ENCODE measurements around the gene FKRP.
"Not testable (repeated sequence)": the region's sequence is repeated elsewhere in the genome, so short reads cannot be mapped to it uniquely, and the experiment has no call there.

FKRP gene

DNA sequence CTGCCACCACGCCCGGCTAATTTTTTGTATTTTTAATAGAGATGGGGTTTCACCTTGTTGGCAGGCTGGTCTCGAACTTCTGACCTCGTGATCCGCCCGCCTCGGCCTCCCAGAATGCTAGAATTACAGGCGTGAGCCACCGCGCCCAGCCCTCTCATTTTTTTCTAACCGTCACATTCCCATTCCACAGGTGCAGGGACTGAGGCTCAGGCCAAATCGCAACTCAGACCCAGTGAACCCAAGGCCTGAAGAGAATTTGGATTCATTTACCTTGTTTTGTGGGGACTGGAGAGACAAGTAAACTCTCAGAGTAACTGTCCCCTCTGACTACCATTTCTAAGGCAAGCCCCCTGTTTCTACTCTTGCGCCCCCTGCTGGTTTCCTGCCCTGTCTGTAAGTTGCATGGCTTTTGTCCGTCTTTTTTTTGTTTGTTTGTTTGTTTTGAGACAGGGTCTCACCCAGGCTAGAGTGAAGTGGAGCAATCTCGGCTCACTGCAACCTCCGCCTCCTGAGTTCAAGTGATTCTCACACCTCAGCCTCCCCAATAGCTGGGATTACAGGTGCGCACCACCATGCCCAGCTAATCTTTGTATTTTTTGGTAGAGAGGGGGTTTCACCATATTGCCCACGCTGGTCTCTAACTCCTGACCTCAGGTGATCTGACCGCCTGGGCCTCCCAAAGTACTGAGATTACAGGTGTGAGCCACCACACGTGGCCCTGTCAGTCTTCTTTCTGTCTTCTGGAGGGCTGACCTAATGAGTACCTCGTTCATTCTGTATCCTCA lies 2.7 kb downstream of the FKRP start:
- peaks cover 17% of the 10 kb centered on the region for H3K4me1 ChIP-seq (ENCODE audit: control insufficient read depth, insufficient read depth, low read length)
- no peaks in the 10 kb centered on the region for H3K27me3 ChIP-seq (replicated peaks; ENCODE audit: control insufficient read depth, insufficient read depth, low read length)
- peaks cover 11% of the 10 kb centered on the region for H3K36me3 ChIP-seq (ENCODE audit: control insufficient read depth, insufficient read depth, low read length, severe bottlenecking)
- H3K9me3 ChIP-seq (ENCODE audit: control insufficient read depth, low read length): no peaks in the 10 kb centered on the region
- DNase-seq (ENCODE audit: low read depth): peak; percentile 90
- H3K4me3 ChIP-seq (ENCODE audit: low read length): no peak overlapping the region
- H3K9ac ChIP-seq (ENCODE audit: low read length): no peak overlapping the region

DNA sequence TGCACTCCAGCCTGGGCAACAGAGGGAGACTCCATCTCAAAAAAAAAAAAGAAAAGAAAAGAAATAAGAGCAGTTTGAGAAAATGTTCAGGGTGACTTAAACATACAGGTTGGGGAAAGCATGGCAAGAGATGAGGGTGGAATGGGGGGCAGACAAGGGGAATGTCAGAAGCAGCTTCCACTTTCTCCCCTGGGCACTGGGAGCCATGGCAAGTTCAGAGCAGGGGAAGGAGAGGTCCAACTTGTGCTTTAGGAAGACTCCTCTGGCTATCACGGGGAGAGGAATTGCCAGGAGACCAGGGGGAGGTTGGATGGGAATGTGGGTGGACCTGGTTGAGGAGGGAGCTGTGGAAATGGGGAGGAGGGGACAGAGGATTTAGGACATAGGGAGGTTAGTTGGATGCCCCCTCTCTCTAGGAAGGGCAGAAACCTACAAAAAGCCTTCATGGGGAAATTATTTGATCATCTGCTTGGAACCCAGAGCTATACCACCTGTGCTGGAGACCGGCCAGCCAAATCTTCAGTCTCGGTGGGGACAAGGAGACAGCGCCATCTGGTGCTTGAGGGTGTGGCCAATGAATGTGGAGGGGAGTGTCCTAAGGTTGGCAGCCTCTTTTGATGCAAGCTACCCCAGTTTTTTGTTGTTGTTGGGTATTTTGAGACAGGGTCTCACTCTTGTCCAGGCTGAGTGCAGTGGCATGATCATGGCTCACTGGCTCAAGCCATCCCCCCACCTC lies 7.7 kb downstream of the FKRP start:
- no peaks in the 10 kb centered on the region for H3K9me3 ChIP-seq (ENCODE audit: control insufficient read depth, low read length)
- peak; percentile 51 for DNase-seq (ENCODE audit: low read depth)
- peaks cover 17% of the 10 kb centered on the region for H3K36me3 ChIP-seq (ENCODE audit: control insufficient read depth, insufficient read depth, low read length, severe bottlenecking)
- H3K4me3 ChIP-seq (ENCODE audit: low read length): no peak overlapping the region
- peaks cover 5% of the 10 kb centered on the region for H3K4me1 ChIP-seq (ENCODE audit: control insufficient read depth, insufficient read depth, low read length)
- no peaks in the 10 kb centered on the region for H3K27me3 ChIP-seq (replicated peaks; ENCODE audit: control insufficient read depth, insufficient read depth, low read length)
- no peak overlapping the region for H3K9ac ChIP-seq (ENCODE audit: low read length)

DNA sequence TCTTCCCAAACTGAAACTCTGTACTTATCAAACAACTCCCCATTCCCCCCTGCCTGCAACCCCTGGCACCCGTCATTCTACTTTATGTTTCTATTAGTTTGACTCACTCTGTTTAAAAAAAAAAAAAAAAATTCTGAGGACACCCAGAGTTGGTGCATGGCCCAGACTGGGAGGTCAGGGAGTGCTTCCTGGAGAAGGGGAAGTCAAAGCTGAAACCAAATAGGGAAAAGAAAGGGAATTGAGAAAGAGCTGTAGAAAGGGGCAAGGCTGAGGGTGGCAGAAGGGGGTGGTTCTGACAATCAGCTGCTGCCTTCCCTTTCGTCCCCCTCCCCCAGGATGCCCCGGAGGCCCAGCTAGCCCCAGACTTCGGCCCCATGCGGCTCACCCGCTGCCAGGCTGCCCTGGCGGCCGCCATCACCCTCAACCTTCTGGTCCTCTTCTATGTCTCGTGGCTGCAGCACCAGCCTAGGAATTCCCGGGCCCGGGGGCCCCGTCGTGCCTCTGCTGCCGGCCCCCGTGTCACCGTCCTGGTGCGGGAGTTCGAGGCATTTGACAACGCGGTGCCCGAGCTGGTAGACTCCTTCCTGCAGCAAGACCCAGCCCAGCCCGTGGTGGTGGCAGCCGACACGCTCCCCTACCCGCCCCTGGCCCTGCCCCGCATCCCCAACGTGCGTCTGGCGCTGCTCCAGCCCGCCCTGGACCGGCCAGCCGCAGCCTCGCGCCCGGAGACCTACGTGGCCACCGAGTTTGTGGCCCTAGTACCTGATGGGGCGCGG lies 9.4 kb downstream of the FKRP start:
- DNase-seq (ENCODE audit: low read depth): peak; percentile 56
- H3K9ac ChIP-seq (ENCODE audit: low read length): peak overlapping the region; percentile 72
- H3K27me3 ChIP-seq (replicated peaks; ENCODE audit: control insufficient read depth, insufficient read depth, low read length): no peaks in the 10 kb centered on the region
- peaks cover 12% of the 10 kb centered on the region for H3K36me3 ChIP-seq (ENCODE audit: control insufficient read depth, insufficient read depth, low read length, severe bottlenecking)
- H3K4me1 ChIP-seq (ENCODE audit: control insufficient read depth, insufficient read depth, low read length): peaks cover 17% of the 10 kb centered on the region
- H3K4me3 ChIP-seq (ENCODE audit: low read length): no peak overlapping the region
- H3K9me3 ChIP-seq (ENCODE audit: control insufficient read depth, low read length): no peaks in the 10 kb centered on the region

DNA sequence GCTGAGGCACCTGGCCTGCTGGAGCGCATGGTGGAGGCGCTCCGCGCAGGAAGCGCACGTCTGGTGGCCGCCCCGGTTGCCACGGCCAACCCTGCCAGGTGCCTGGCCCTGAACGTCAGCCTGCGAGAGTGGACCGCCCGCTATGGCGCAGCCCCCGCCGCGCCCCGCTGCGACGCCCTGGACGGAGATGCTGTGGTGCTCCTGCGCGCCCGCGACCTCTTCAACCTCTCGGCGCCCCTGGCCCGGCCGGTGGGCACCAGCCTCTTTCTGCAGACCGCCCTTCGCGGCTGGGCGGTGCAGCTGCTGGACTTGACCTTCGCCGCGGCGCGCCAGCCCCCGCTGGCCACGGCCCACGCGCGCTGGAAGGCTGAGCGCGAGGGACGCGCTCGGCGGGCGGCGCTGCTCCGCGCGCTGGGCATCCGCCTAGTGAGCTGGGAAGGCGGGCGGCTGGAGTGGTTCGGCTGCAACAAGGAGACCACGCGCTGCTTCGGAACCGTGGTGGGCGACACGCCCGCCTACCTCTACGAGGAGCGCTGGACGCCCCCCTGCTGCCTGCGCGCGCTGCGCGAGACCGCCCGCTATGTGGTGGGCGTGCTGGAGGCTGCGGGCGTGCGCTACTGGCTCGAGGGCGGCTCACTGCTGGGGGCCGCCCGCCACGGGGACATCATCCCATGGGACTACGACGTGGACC lies 10.1 kb downstream of the FKRP start:
- Histone ChIP-seq H3K36me3 (ENCODE audit: control insufficient read depth, insufficient read depth, low read length, severe bottlenecking) (peaks cover 12% of the 10 kb centered on the region), H3K4me3 (ENCODE audit: low read length) (no peak overlapping the region), H3K27me3 (replicated peaks; ENCODE audit: control insufficient read depth, insufficient read depth, low read length) (no peaks in the 10 kb centered on the region), H3K9me3 (ENCODE audit: control insufficient read depth, low read length) (no peaks in the 10 kb centered on the region), H3K4me1 (ENCODE audit: control insufficient read depth, insufficient read depth, low read length) (peaks cover 24% of the 10 kb centered on the region), H3K9ac (ENCODE audit: low read length) (no peak overlapping the region)
- DNase-seq (ENCODE audit: low read depth): no peak

DNA sequence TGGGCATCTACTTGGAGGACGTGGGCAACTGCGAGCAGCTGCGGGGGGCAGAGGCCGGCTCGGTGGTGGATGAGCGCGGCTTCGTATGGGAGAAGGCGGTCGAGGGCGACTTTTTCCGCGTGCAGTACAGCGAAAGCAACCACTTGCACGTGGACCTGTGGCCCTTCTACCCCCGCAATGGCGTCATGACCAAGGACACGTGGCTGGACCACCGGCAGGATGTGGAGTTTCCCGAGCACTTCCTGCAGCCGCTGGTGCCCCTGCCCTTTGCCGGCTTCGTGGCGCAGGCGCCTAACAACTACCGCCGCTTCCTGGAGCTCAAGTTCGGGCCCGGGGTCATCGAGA lies 10.7 kb downstream of the FKRP start:
- Histone ChIP-seq H3K9ac (ENCODE audit: low read length) (no peak overlapping the region), H3K27me3 (replicated peaks; ENCODE audit: control insufficient read depth, insufficient read depth, low read length) (no peaks in the 10 kb centered on the region), H3K9me3 (ENCODE audit: control insufficient read depth, low read length) (no peaks in the 10 kb centered on the region), H3K4me3 (ENCODE audit: low read length) (no peak overlapping the region), H3K36me3 (ENCODE audit: control insufficient read depth, insufficient read depth, low read length, severe bottlenecking) (peaks cover 12% of the 10 kb centered on the region), H3K4me1 (ENCODE audit: control insufficient read depth, insufficient read depth, low read length) (peaks cover 29% of the 10 kb centered on the region)
- no peak for DNase-seq (ENCODE audit: low read depth)

DNA sequence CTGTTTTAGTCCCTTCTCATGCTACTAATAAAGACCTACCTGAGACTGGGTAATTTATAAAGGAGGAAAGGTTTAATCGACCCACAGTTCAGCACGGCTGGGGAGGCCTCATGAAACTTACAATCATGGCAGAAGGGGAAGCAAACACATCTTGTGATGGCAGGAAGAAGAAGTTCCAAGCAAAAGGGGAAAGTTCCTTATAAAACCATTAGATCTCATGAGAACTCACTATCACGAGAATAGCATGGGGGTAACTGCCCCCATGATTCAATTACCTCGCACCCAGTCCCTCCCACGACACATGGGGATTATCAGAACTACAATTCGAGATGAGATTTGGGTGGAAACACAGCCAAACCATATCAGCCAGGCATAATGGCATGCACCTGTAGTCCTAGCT lies 13.3 kb downstream of the FKRP start:
- DNase-seq (ENCODE audit: low read depth): no peak
- Histone ChIP-seq H3K9ac (ENCODE audit: low read length) (peak overlapping the region; percentile 71), H3K27me3 (replicated peaks; ENCODE audit: control insufficient read depth, insufficient read depth, low read length) (no peaks in the 10 kb centered on the region), H3K4me1 (ENCODE audit: control insufficient read depth, insufficient read depth, low read length) (peaks cover 32% of the 10 kb centered on the region), H3K9me3 (ENCODE audit: control insufficient read depth, low read length) (no peaks in the 10 kb centered on the region), H3K36me3 (ENCODE audit: control insufficient read depth, insufficient read depth, low read length, severe bottlenecking) (peaks cover 7% of the 10 kb centered on the region), H3K4me3 (ENCODE audit: low read length) (peak overlapping the region; percentile 39)

DNA sequence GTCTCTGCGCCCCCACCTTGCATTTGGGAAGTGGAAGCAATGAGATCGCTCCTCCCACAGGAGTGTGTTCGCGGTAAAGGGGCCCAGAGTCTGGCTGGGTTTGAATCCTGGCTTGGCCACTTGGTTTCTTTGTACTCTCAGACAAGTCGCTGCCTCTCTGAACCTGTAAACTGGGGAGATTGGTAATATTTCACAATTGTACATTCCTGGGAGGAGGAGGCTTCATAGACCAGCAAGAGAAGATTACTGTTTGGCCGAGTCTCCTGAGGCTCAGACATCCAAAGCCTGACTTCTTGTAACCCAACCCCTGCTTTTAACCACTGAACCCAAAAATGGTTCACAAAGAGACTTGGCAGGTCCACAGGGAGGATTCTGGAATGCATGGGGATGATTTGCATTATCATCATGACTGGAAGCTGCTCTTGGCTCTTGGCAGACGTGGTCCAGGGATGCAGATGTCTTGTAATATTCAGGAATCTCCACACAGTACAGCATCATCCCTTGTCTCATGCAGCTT lies 14.0 kb downstream of the FKRP start:
- Histone ChIP-seq H3K9me3 (ENCODE audit: control insufficient read depth, low read length) (no peaks in the 10 kb centered on the region), H3K27me3 (replicated peaks; ENCODE audit: control insufficient read depth, insufficient read depth, low read length) (no peaks in the 10 kb centered on the region), H3K4me3 (ENCODE audit: low read length) (peak overlapping the region; percentile 39), H3K9ac (ENCODE audit: low read length) (peak overlapping the region; percentile 71), H3K36me3 (ENCODE audit: control insufficient read depth, insufficient read depth, low read length, severe bottlenecking) (peaks cover 7% of the 10 kb centered on the region), H3K4me1 (ENCODE audit: control insufficient read depth, insufficient read depth, low read length) (peaks cover 32% of the 10 kb centered on the region)
- DNase-seq (ENCODE audit: low read depth): peak; percentile 95

DNA sequence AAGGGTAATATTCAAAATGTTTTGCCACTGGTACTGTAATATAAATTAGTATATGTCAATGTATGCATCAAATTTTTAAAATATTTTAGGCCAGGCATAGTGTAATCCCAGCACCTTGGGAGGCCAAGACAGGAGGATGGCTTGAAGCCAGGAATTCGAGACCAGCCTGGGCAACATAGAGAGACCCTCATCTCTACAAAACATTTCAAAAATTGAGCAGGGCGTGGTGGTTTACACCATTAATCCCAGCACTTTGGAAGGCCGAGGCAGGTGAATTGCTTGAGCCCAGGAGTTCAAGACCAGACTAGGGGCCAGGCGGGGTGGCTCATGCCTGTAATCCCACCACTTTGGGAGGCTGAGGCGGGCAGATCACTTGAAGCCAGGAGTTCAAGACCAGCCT lies 14.5 kb downstream of the FKRP start:
- H3K4me1 ChIP-seq (ENCODE audit: control insufficient read depth, insufficient read depth, low read length): peaks cover 29% of the 10 kb centered on the region
- no peaks in the 10 kb centered on the region for H3K27me3 ChIP-seq (replicated peaks; ENCODE audit: control insufficient read depth, insufficient read depth, low read length)
- no peaks in the 10 kb centered on the region for H3K9me3 ChIP-seq (ENCODE audit: control insufficient read depth, low read length)
- DNase-seq (ENCODE audit: low read depth): no peak
- H3K4me3 ChIP-seq (ENCODE audit: low read length): peak overlapping the region; percentile 44
- peak overlapping the region; percentile 71 for H3K9ac ChIP-seq (ENCODE audit: low read length)
- peaks cover 7% of the 10 kb centered on the region for H3K36me3 ChIP-seq (ENCODE audit: control insufficient read depth, insufficient read depth, low read length, severe bottlenecking)

DNA sequence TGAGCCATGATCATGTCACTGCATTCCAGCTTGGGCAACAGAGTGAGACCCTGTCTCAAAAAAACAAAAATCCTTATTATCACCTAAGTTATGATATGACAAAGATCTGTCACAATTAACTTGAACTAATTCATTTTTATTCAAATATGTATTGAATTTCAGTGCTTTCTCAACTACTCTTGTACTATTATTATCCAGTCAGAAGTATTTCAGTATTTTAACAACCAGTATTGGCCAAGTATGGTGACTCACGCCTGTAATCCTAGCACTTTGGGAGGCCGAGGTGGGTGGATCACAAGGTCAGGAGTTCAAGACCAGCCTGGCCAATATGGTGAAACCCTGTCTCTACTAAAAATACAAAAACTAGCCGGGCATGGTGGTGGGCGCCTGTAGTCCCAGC lies 15.0 kb downstream of the FKRP start:
- Histone ChIP-seq H3K4me1 (ENCODE audit: control insufficient read depth, insufficient read depth, low read length) (peaks cover 27% of the 10 kb centered on the region), H3K4me3 (ENCODE audit: low read length) (peak overlapping the region; percentile 44), H3K9ac (ENCODE audit: low read length) (peak overlapping the region; percentile 71)
- not testable (repeated sequence) for H3K36me3 ChIP-seq (ENCODE audit: control insufficient read depth, insufficient read depth, low read length, severe bottlenecking); H3K27me3 ChIP-seq (replicated peaks; ENCODE audit: control insufficient read depth, insufficient read depth, low read length); H3K9me3 ChIP-seq (ENCODE audit: control insufficient read depth, low read length)
- peak; percentile 68 for DNase-seq (ENCODE audit: low read depth)

DNA sequence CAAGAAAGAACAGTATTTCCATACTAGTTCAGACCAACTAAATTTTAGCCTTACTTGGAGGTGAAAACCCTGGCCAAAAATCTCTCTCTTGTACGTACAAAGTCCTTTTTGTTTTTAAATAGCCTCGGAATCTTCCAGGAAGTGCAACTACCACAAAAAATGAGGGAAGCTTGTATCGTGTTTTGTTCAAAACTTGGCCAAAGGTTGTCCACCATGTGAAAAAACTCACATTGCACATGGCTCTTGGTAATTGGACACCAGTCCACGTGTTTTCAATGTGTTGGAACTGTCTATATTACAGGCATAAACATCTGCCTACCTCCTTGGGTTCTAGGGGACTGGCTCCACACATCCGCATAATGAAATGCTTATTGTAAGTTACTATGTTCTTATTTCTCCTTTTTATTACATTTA lies 15.6 kb downstream of the FKRP start:
- H3K9me3 ChIP-seq (ENCODE audit: control insufficient read depth, low read length): no peaks in the 10 kb centered on the region
- no peaks in the 10 kb centered on the region for H3K27me3 ChIP-seq (replicated peaks; ENCODE audit: control insufficient read depth, insufficient read depth, low read length)
- DNase-seq (ENCODE audit: low read depth): peak; percentile 54
- H3K4me1 ChIP-seq (ENCODE audit: control insufficient read depth, insufficient read depth, low read length): peaks cover 27% of the 10 kb centered on the region
- peaks cover 4% of the 10 kb centered on the region for H3K36me3 ChIP-seq (ENCODE audit: control insufficient read depth, insufficient read depth, low read length, severe bottlenecking)
- no peak overlapping the region for H3K4me3 ChIP-seq (ENCODE audit: low read length)
- H3K9ac ChIP-seq (ENCODE audit: low read length): peak overlapping the region; percentile 64
